Measurements from ENCODE around the gene PURB.
"Not testable (repeated sequence)": the region's sequence is repeated elsewhere in the genome, so short reads cannot be mapped to it uniquely, and the experiment has no call there.

PURB gene

GRCh38 chr7:44847509-44847919 lies 37.8 kb downstream of the PURB start:
- TF ChIP-seq EZH2phosphoT487 (IDR thresholded peaks at IDR 0.05; ENCODE audit: borderline replicate concordance) (no peak), CTCF (conservative IDR thresholded peaks at IDR 0.05; ENCODE audit: low read length) (peak; percentile 68)
- H3K9me2 ChIP-seq (replicated peaks; ENCODE audit: low read depth, low read length), result no peaks in the 10 kb centered on the region
- peak overlapping the region; percentile 85 for H3K4me3 ChIP-seq (ENCODE audit: low read length, poor library complexity, severe bottlenecking)
- peaks cover 67% of the 10 kb centered on the region for H3K79me2 ChIP-seq (ENCODE audit: insufficient read depth, low read length)
- peaks cover 42% of the 10 kb centered on the region for H3K4me1 ChIP-seq (ENCODE audit: insufficient read depth, low read length, poor library complexity, severe bottlenecking)
- H3K27me3 ChIP-seq (ENCODE audit: insufficient read depth, low read length, poor library complexity, severe bottlenecking), result no peaks in the 10 kb centered on the region
- H4K20me1 ChIP-seq (ENCODE audit: insufficient read depth, low read length, poor library complexity, severe bottlenecking), result peaks cover 43% of the 10 kb centered on the region
- peak overlapping the region; percentile 88 for H3K9ac ChIP-seq (ENCODE audit: low read depth, low read length, poor library complexity, severe bottlenecking)
- H2AFZ ChIP-seq (ENCODE audit: low read length), result no peak overlapping the region; the same call in 1 of the 2 replicates
- H3K4me2 ChIP-seq (ENCODE audit: low read depth, low read length, poor library complexity, severe bottlenecking), result peak overlapping the region; percentile 92
- peaks cover 15% of the 10 kb centered on the region for H3F3A ChIP-seq (ENCODE audit: low read depth)
- peaks cover 3% of the 10 kb centered on the region; the same call in 1 of the 2 replicates for H3K36me3 ChIP-seq (ENCODE audit: insufficient read depth, low read length)
- no peaks in the 10 kb centered on the region for H3K9me3 ChIP-seq (ENCODE audit: insufficient read depth, low read depth, low read length)

- Histone ChIP-seq H3K4me3 (ENCODE audit: low read length, poor library complexity, severe bottlenecking) (peak overlapping the region; percentile 85), H3K4me2 (ENCODE audit: low read depth, low read length, poor library complexity, severe bottlenecking) (peak overlapping the region; percentile 92), H4K20me1 (ENCODE audit: insufficient read depth, low read length, poor library complexity, severe bottlenecking) (peaks cover 48% of the 10 kb centered on the region), H3K9ac (ENCODE audit: low read depth, low read length, poor library complexity, severe bottlenecking) (peak overlapping the region; percentile 88), H2AFZ (ENCODE audit: low read length) (no peak overlapping the region), H3K4me1 (ENCODE audit: insufficient read depth, low read length, poor library complexity, severe bottlenecking) (peaks cover 48% of the 10 kb centered on the region), H3K79me2 (ENCODE audit: insufficient read depth, low read length) (peaks cover 73% of the 10 kb centered on the region), H3F3A (ENCODE audit: low read depth) (peaks cover 15% of the 10 kb centered on the region), H3K36me3 (ENCODE audit: insufficient read depth, low read length) (peaks cover 8% of the 10 kb centered on the region; the same call in 1 of the 2 replicates), H3K9me2 (replicated peaks; ENCODE audit: low read depth, low read length) (no peaks in the 10 kb centered on the region), H3K9me3 (ENCODE audit: insufficient read depth, low read depth, low read length) (no peaks in the 10 kb centered on the region), H3K27me3 (ENCODE audit: insufficient read depth, low read length, poor library complexity, severe bottlenecking) (no peaks in the 10 kb centered on the region)
- no peak for TF ChIP-seq CTCF (conservative IDR thresholded peaks at IDR 0.05; ENCODE audit: low read length)
- peak; percentile 49; the same call in 1 of the 2 replicates for TF ChIP-seq EZH2phosphoT487 (IDR thresholded peaks at IDR 0.05; ENCODE audit: borderline replicate concordance)
Observed at GRCh38 chr7:44846816-44847508, 38.4 kb downstream of the PURB start.

- Histone ChIP-seq H3F3A (ENCODE audit: low read depth) (peaks cover 11% of the 10 kb centered on the region), H3K36me3 (ENCODE audit: insufficient read depth, low read length) (peaks cover 13% of the 10 kb centered on the region; the same call in 1 of the 2 replicates), H4K20me1 (ENCODE audit: insufficient read depth, low read length, poor library complexity, severe bottlenecking) (peaks cover 54% of the 10 kb centered on the region), H3K4me3 (ENCODE audit: low read length, poor library complexity, severe bottlenecking) (peak overlapping the region; percentile 85), H3K79me2 (ENCODE audit: insufficient read depth, low read length) (peaks cover 79% of the 10 kb centered on the region), H3K9ac (ENCODE audit: low read depth, low read length, poor library complexity, severe bottlenecking) (peak overlapping the region; percentile 88), H3K4me1 (ENCODE audit: insufficient read depth, low read length, poor library complexity, severe bottlenecking) (peaks cover 53% of the 10 kb centered on the region), H3K4me2 (ENCODE audit: low read depth, low read length, poor library complexity, severe bottlenecking) (peak overlapping the region; percentile 92)
- H2AFZ ChIP-seq (ENCODE audit: low read length); H3K9me2 ChIP-seq (replicated peaks; ENCODE audit: low read depth, low read length); H3K9me3 ChIP-seq (ENCODE audit: insufficient read depth, low read depth, low read length); H3K27me3 ChIP-seq (ENCODE audit: insufficient read depth, low read length, poor library complexity, severe bottlenecking): not testable (repeated sequence)
Observed at GRCh38 chr7:44846390-44846789, 38.9 kb downstream of the PURB start.
